Calu3 (cell line): ENCODE measurements around the gene MFNG. TPM values are rescaled to one million over a fixed set of nuclear protein-coding genes. Genes with fewer than 3 reads are reported as not detected.

Experiments used
- BruUV-seq: library from RNA; stranded (reverse); fragments of 400-500 nt; replicated peaks from 2 replicates; lab custom pipeline; 2021; lab: Mats Ljungman, UMichigan
- CTCF ChIA-PET: fragments of 300-600 bp; sonication (Branson Sonifier 250); formaldehyde crosslinking; loops from one replicate; lab custom pipeline; 2022; ENCODE audit warnings: antibody characterized with exemption; lab: Charles Lee
- DNase-seq: peaks from one replicate; pipeline ENCODE4 v3.0.0; 2022
- H3K27ac Mint-ChIP-seq: one replicate; pipeline ENCODE4 v1.8.0; 2022; ENCODE audit warnings: mixed read lengths; ENCODE audit not compliant: unreplicated experiment
- H3K27me3 Mint-ChIP-seq: one replicate; pipeline ENCODE4 v1.8.0; 2022; ENCODE audit warnings: mixed read lengths; ENCODE audit not compliant: unreplicated experiment
- H3K36me3 Mint-ChIP-seq: one replicate; pipeline ENCODE4 v1.8.0; 2022; ENCODE audit warnings: mild to moderate bottlenecking, moderate library complexity, mixed read lengths; ENCODE audit not compliant: insufficient read depth, unreplicated experiment
- H3K4me1 Mint-ChIP-seq: one replicate; pipeline ENCODE4 v1.8.0; 2022; ENCODE audit warnings: mild to moderate bottlenecking, low read depth, mixed read lengths; ENCODE audit not compliant: unreplicated experiment
- H3K4me3 Mint-ChIP-seq: one replicate; pipeline ENCODE4 v1.8.0; 2022; ENCODE audit warnings: mild to moderate bottlenecking, low read depth, moderate library complexity, mixed read lengths; ENCODE audit not compliant: unreplicated experiment
- H3K9me3 Mint-ChIP-seq: one replicate; pipeline ENCODE4 v1.8.0; 2022; ENCODE audit warnings: low read depth, mixed read lengths; ENCODE audit not compliant: unreplicated experiment
- CTCF ChIP-seq: fragments of 200-600 bp; IDR thresholded peaks from one replicate; pipeline ENCODE4 v1.8.0; 2022; ENCODE audit warnings: antibody characterized with exemption; ENCODE audit not compliant: unreplicated experiment
- intact Hi-C: fragments of 100-400 bp; cut with micrococcal nuclease; formaldehyde crosslinking; loops from one replicate; pipeline ENCODE4 v1.10.0; 2022; ENCODE audit not compliant: unreplicated experiment
- total RNA-seq: library from RNA; stranded (reverse); gene quantifications from 2 replicates; pipeline ENCODE4 v1.2.3, GENCODE V29; 2022

Gene MFNG
- total RNA-seq, 1 experiment from 2014 or later, result 22.1 TPM

DNA sequence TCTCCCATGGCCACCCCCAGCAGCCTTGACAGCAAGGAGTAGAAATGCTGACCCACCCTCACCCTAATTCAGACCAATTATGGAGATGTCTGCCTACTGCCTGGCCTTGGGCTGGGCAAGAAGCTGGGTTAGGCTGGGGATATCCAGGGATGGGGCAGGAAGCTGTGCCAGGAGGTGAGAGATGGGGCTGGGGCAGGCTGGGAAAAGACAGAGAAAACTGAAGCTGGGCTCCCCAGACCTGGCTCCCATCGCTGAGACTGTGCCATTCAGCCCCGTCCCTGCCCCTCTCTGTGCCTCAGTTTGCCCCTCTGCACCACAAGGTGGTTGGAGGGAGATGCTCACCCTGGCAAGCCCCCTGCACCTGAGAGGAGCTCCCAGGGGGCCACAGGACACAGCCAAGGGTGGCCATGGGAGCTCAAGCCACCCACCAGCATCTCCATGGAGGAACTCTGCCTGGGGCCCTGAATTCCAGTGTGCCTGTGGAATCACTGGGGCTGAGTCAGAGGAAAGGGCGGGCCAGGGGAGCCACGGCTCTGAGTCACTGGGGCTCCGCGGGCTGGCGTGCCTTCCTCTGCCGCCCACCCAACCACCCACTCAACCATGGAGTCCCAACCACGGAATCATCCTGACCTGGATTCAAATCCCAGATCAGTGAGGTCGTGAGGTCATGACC lies 39.0 kb upstream of the MFNG start:
- Mint-ChIP-seq H3K27me3 (no peaks in the 10 kb centered on the region), H3K36me3 (peaks cover 8% of the 10 kb centered on the region), H3K4me3 (no peak overlapping the region), H3K27ac (peak overlapping the region; percentile 27), H3K9me3 (no peaks in the 10 kb centered on the region), H3K4me1 (peaks cover 38% of the 10 kb centered on the region)
- BruUV-seq, result no TSS peak
- no peak for TF ChIP-seq CTCF
- DNase-seq, result peak; percentile 75
- CTCF ChIA-PET, result interaction anchor here (0.6 to 1.1 kb wide), 4 partner anchors 13 to 67 kb away, joined by 3 to 6 read pairs (median 4); no protein-coding TSS in a partner anchor
- intact Hi-C loops, result no loop called here

GRCh38 chr22:37522482-37522881 lies 36.3 kb upstream of the MFNG start:
- no peaks in the 10 kb centered on the region for H3K27me3 Mint-ChIP-seq
- peaks cover 35% of the 10 kb centered on the region for H3K36me3 Mint-ChIP-seq
- TF ChIP-seq CTCF, result no peak
- H3K4me3 Mint-ChIP-seq, result no peak overlapping the region
- H3K4me1 Mint-ChIP-seq, result peaks cover 28% of the 10 kb centered on the region
- no peaks in the 10 kb centered on the region for H3K9me3 Mint-ChIP-seq
- no peak overlapping the region for H3K27ac Mint-ChIP-seq
- no TSS peak for BruUV-seq
- CTCF ChIA-PET, result interaction anchor here (1.0 to 2.5 kb wide), 3 partner anchors 10 to 50 kb away, joined by 3 to 13 read pairs (median 7); no protein-coding TSS in a partner anchor
- intact Hi-C loops, result no loop called here
- DNase-seq, result no peak

DNA sequence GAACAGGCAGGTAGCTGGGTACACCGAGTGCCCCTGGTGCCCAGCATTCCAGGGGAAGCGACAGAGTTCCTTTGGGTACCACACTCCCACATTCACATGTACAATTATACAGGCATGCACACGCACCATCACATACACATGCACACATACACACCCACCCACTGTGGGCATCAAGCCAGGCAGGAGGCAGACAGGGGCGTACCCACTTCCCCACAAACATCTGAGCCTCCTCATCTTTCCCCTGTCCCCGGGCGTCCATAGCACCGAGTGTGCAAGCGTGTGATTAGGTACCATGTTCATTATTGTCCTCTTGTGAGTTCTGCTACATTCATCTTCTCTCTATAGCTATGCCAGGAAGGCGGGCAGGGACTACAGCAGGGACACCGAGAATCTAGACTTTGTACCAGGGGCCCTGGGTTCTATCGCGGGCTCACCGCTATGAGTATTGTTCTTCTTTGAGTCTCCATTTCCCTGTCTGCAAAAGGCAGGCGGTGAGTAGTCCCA lies 35.1 kb upstream of the MFNG start:
- intact Hi-C loops, result no loop called here
- peaks cover 45% of the 10 kb centered on the region for H3K36me3 Mint-ChIP-seq
- CTCF ChIA-PET, result interaction anchor here (1.3 to 2.5 kb wide), 2 partner anchors 9 to 49 kb away, joined by 7 to 13 read pairs; no protein-coding TSS in a partner anchor
- H3K27ac Mint-ChIP-seq, result no peak overlapping the region
- H3K9me3 Mint-ChIP-seq, result peaks cover 1% of the 10 kb centered on the region
- H3K4me1 Mint-ChIP-seq, result peaks cover 25% of the 10 kb centered on the region
- no TSS peak for BruUV-seq
- TF ChIP-seq CTCF, result no peak
- no peaks in the 10 kb centered on the region for H3K27me3 Mint-ChIP-seq
- DNase-seq, result no peak
- H3K4me3 Mint-ChIP-seq, result no peak overlapping the region

DNA sequence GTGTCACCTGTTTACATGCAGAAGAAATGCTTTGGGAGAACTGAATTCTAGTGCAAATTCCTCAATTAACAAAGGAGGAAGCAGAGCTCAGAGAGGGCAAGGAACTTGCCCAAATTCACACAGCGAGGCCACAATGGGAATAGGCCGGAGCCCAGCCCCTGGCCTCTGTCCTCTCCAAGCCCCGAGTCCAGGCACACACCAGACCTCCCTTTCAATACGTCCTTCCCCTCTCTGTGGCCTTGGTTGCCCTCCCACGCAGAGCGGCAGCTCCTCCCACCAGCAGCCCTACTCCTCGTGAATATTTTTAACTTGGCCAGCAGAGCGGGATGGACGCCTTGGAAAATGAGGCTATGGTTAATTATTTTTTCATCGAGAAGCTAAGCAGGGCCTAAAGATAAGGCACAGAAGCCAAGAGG lies 34.6 kb upstream of the MFNG start:
- peaks cover 50% of the 10 kb centered on the region for H3K36me3 Mint-ChIP-seq
- H3K9me3 Mint-ChIP-seq, result peaks cover 2% of the 10 kb centered on the region
- no peak overlapping the region for H3K4me3 Mint-ChIP-seq
- no peak for DNase-seq
- TF ChIP-seq CTCF, result no peak
- H3K27me3 Mint-ChIP-seq, result no peaks in the 10 kb centered on the region
- H3K27ac Mint-ChIP-seq, result no peak overlapping the region
- BruUV-seq, result no TSS peak
- CTCF ChIA-PET, result interaction anchor here (2.5 kb wide), 1 partner anchor 49 kb away, joined by 7 read pairs; no protein-coding TSS in a partner anchor
- H3K4me1 Mint-ChIP-seq, result peaks cover 25% of the 10 kb centered on the region
- intact Hi-C loops, result no loop called here
